Bone marrow (tissue), 2 donors: ENCODE data around the gene NAA80.

Experiments used
- DNase-seq, 2 donors: peaks; one replicate each; lab custom pipeline; 2025; lab: John Stamatoyannopoulos, UW

Gene NAA80

GRCh38 chr3:50298836-50299637 lies at the start of gene NAA80, which contains the start of gene HYAL3:
Gene NAA80 (minus strand): TSS chr3:50299405. CDS start chr3:50297463, 1,942 bp downstream.
Gene HYAL3 (minus strand): TSS chr3:50299405. CDS start chr3:50295602, 3,803 bp downstream.
- peak; percentile 95 to 99 for DNase-seq

DNA sequence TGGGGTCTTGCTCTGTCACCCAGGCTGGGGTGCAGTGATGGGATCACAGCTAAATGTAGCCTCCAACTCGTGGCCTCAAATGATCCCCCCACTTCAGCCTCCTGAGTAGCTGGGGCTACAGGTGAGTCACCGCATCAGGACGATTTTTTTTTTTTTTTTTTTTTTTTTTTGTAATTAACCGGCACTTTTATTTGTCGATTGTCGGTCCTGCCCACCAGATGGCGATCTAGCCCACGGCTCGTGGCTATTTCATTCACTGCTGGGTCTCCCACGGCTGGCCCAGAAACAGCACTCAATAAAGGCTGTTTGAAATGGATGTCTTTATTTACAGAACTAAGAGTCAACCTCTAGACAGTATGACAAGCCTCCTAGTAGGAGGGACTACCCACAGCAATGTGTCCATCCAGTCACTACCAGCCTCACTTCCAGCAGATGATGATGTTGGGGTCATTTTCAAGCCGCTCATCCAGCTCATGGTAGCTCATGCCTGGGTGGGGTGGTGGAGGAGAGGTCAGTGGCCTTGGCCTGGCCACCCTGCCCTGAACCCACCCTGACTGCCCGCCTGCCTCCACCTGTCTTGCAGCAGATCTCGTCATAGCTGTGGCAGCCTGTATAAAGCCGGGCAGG lies 48.1 kb upstream of the NAA80 start:
- DNase-seq, result peak; percentile 33 to 62

DNA sequence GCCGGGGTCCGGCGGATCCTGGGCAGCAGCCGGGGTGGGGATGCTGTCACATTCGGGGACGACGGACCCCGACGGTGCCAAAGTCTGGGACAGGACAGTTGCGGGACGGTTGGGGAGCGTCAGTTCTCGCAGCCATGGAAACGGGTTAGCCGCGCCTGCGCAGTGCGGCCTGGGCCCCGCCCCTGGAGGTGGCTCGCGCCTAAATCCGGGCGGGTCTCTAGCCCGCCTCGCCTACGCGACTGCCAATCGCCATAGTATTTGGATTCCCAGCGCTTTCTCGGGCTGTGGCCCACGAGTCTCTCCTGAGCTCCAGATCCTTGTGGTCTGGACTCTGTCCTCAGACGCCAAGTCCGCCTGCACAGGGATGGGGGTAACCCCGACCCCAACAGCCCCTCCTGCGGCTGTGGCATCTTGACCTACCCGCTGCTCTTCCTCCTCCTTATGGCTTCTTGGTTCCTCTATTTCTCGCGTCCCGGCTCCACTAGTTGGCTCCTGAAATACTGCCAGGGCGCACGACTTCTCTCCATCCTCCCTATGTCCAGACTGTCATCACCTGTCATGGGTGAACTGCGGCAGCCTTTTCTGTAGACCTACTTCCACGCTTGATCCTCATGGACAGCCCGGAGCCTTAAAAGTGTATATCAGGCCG lies 46.5 kb upstream of the NAA80 start, which contains the start of gene ZMYND10:
TSS of gene ZMYND10 (minus strand) at position 147 of the 649 bp plus-strand sequence. CDS start 153 bp downstream, outside the sequence.
- peak; percentile 22 to 41 for DNase-seq

GRCh38 chr3:50345008-50345407 lies 45.8 kb upstream of the NAA80 start:
- no peak for DNase-seq

GRCh38 chr3:50342813-50343633 lies 43.8 kb upstream of the NAA80 start:
- DNase-seq, result no peak

- DNase-seq, result no peak
Measured at GRCh38 chr3:50341996-50342650, 42.9 kb upstream of the NAA80 start.

- no peak for DNase-seq
Measured at GRCh38 chr3:50341537-50341936, 42.3 kb upstream of the NAA80 start.

- peak; percentile 12 to 60 for DNase-seq
Measured at GRCh38 chr3:50340448-50341329, 41.5 kb upstream of the NAA80 start, which contains the start of gene RASSF1. Gene RASSF1 (minus strand): TSS chr3:50340836. CDS start chr3:50340805, 31 bp downstream.

DNA sequence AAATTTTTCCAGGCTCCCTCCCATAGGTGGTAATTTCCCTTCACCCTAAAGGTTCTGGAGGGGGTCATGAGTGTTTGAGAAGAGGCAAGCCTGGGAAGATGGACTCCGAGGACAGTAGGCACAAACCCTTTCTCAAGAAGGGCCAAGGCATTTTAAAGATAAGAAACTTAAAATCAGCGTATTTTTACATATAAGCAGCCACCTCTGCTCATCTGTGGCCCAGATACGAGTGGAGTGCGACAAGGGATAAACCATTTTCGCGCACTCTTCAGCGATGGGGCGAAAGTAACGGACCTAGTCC lies 40.9 kb upstream of the NAA80 start:
- no peak for DNase-seq

DNA sequence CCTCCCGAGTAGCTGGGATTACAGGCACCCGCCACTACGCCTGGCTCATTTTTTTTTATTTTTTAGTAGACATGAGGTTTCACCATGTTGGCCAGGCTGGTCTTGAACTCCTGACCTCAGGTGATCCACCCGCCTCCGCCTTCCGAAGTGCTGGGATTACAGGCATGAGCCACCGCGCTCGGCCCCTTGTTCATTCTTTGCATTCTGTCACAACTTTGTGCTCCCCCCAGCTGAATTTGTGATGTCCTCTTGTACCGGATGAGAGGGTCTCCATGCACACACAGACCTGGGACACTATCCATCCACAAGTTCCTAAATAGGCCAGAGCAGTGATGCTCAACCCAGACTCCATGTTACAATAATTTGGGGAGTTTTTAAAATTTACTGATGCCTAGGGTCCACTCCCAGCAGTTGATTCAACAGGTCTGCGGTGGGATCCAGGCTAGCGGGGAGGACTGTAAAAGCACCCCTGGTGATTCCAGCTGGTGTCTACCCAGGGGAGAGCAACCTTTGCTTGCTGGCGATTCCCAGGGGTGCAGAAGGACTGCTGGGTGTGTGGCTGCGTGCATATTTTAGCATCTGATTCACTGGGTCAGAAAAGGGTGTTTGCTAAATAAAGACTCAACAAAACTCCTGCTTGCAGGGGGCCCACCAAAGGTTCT lies 40.4 kb upstream of the NAA80 start:
- DNase-seq, result no peak

DNA sequence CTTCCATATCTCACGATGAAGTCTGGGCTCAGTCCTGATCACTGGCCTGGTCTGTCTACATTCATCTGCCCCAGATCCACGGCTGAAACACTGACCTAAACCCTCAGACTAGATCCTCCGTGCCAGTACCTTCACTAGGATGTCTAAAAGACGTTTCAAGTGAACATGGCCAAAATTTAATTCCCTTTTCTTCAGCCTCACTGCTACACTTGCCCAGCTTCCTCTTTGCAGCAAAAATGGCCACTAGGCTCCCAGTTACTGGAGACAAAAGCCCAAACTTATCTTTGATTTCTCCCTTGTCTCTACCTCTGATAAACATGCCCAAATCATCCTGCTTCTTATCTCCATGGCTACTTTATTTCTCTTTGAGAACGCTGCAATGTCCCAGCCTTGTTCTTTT lies 39.8 kb upstream of the NAA80 start:
- DNase-seq, result peak in 1 of 2 donors; percentile 31

- peak; percentile 83 to 95 for DNase-seq
Measured at GRCh38 chr3:50337175-50337861, 38.1 kb upstream of the NAA80 start.

- DNase-seq, result no peak
Measured at GRCh38 chr3:50336452-50337174, 37.4 kb upstream of the NAA80 start.

DNA sequence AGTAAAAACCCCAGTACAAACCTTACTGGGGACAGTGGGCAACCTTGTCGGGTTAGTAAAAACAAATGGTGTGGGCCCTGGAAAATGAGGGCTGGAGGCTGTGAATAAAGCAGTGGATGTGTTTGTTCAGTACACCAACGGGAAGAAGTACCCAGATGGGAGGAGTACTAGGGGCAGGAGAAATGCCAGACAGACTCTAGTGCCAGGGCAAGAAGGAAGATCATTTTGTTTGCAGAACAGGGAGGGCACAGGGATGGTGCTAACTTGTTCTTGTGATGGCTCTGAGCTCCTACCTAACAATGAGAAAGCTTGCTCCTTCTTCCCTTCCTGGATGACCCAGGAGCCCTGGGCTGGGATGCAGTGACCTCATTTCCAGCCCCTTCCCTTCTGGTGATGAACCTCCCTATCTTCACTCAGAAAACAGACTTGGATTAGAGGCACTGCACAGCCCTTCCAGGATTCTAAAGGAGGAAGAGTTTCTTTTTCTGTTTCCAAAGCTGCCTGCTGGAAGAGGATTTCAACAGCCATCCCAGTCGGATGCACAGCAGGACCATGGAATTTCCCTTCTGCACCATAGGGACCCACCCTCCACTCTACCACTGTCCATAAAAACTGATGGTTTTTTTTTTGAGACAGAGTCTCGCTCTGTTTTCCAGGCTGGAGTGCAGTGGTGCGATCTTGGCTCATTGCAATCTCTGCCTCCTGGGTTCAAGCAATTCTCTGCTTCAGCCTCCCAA lies 35.3 kb upstream of the NAA80 start:
- no peak for DNase-seq

DNA sequence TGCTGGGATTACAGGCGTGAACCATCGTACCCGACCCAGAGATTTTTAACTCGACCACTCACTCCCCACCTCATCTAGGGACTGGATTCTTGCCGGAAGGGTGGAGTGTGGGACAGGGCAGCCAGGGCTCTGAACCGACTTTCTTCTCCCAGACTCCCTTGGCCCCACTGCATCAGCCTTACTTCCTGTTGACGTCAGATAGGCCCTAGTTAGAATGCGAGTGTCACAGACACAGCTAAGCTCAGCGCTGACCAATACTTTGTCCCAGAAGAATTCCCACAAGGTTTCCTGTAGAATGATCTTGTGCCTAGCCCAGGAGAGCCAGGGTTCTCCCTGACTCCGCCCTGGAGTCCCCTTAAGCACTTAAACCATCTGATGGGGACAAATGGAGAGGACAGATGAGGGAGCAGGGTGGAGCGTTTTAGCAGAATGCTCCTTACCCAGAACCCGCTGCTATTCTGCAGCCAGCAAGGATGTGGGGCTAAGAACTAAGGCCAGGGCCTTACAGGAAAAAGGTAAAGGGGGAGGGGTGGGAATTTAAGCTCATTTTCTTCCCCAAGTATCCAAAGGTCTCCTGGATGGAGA lies 34.6 kb upstream of the NAA80 start:
- DNase-seq, result no peak

DNA sequence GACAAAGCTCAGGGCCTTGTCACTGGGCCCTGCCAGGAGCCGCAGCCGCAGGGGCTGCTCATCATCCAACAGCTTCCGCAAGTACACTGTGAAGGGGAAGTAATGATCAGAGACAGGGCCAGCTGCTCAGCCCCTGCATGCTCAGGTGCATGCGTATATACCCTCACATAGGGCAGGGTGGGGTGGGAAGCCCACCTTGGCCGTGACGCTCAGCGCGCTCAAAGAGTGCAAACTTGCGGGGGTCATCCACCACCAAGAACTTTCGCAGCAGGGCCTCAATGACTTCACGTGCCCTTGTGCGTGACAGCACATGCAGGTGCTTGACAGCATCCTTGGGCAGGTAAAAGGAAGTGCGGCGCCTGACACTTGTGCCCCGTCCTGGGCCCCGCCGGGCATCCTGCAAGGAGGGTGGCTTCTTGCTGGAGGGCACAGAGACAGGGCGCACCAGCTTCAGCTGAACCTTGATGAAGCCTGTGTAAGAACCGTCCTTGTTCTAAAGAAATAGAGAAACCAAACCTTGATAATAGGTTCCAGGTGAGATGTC lies 32.2 kb upstream of the NAA80 start:
- DNase-seq, result no peak

DNA sequence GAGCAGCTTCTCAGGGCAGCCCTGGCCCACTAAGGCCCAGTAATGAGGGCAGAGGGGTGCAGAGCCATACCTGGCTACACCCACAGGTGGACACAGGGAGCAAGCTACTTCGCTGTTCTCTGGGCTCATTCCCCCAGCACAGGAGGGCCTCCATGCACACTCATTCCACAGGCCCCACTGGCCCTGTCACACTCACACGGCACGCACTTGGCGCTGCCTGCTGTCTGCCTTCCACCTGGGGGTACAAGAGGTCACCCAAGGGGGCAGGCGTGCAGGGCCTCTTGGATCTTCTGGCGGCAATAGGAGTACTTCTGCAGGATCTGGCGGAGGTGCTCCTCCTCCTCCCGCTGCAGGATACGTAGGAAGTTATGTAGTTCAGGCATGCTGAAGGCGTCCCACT lies 31.1 kb upstream of the NAA80 start:
- DNase-seq, result no peak
